SU-DHL-6 (cell line): ENCODE data around the gene CHST9.

Experiments
- H2AFZ ChIP-seq: fragments of 200-600 bp; sonication (generic); 2 replicates; pipeline ENCODE4 v1.6.1; 2014; ENCODE audit warnings: low read depth, mild to moderate bottlenecking, moderate library complexity, mixed read lengths, antibody characterized with exemption, low read length; ENCODE audit not compliant: severe bottlenecking
- H3F3A ChIP-seq: fragments of 200-600 bp; shearing (Covaris generic); 2 replicates; pipeline ENCODE4 v1.6.0; 2016; ENCODE audit warnings: antibody characterized with exemption, mild to moderate bottlenecking; ENCODE audit not compliant: insufficient read depth
- H3K27ac ChIP-seq: fragments of 200-600 bp; sonication (generic); 2 replicates; pipeline ENCODE4 v1.5.1; 2016; ENCODE audit warnings: low read depth, mild to moderate bottlenecking, low read length, moderate library complexity, mixed read lengths
- H3K27me3 ChIP-seq: fragments of 200-600 bp; sonication (generic), shearing (Covaris generic); 2 replicates; pipeline ENCODE4 v1.6.0; 2014; ENCODE audit warnings: mild to moderate bottlenecking, low read length
- H3K36me3 ChIP-seq: fragments of 200-600 bp; sonication (generic); 2 replicates; pipeline ENCODE4 v1.6.1; 2014; ENCODE audit warnings: mild to moderate bottlenecking, low read length, mixed read lengths
- H3K4me2 ChIP-seq: fragments of 300-600, 200-600 bp; shearing (Covaris generic), sonication (generic); 2 replicates; pipeline ENCODE4 v1.6.0; 2014; ENCODE audit warnings: low read length, low read depth, mild to moderate bottlenecking; ENCODE audit not compliant: poor library complexity, severe bottlenecking
- H3K4me3 ChIP-seq: fragments of 200-600 bp; sonication (generic); 2 replicates; pipeline ENCODE4 v1.5.1; 2014; ENCODE audit warnings: antibody characterized with exemption, low read length, mild to moderate bottlenecking, mixed read lengths; ENCODE audit not compliant: insufficient read depth, poor library complexity, severe bottlenecking
- H3K79me2 ChIP-seq: fragments of 200-600 bp; sonication (generic); 2 replicates; pipeline ENCODE4 v1.6.1; 2014; ENCODE audit warnings: mild to moderate bottlenecking, low read length, moderate library complexity; ENCODE audit not compliant: insufficient read depth
- H3K9ac ChIP-seq: fragments of 200-600 bp; sonication (generic); 2 replicates; pipeline ENCODE4 v1.7.0; 2014; ENCODE audit warnings: mild to moderate bottlenecking, low read length
- H3K9me2 ChIP-seq: fragments of 200-600 bp; sonication (generic); replicated peaks from 2 replicates; pipeline ENCODE4 v1.6.1; 2014; ENCODE audit warnings: low read length; ENCODE audit not compliant: insufficient read depth
- H3K9me3 ChIP-seq: fragments of 200-600 bp; sonication (generic); 2 replicates; pipeline ENCODE4 v1.6.1; 2014; ENCODE audit warnings: low read length, mixed read lengths; ENCODE audit not compliant: insufficient read depth
- H4K20me1 ChIP-seq: fragments of 200-600 bp; sonication (generic); 2 replicates; pipeline ENCODE4 v1.6.1; 2014; ENCODE audit warnings: low read depth, mild to moderate bottlenecking, antibody characterized with exemption, low read length, moderate library complexity, mixed read lengths
- CTCF ChIP-seq: fragments of 200-600 bp; sonication (generic); IDR thresholded peaks from one replicate; pipeline ENCODE4 v1.5.1; 2017; ENCODE audit warnings: antibody characterized with exemption, mild to moderate bottlenecking, low read length, moderate library complexity; ENCODE audit not compliant: insufficient read depth, poor library complexity, severe bottlenecking
- EZH2phosphoT487 ChIP-seq: fragments of 200-600 bp; sonication (generic), shearing (Covaris generic); conservative IDR thresholded peaks from 2 replicates; pipeline ENCODE4 v1.6.1; 2018; ENCODE audit warnings: mild to moderate bottlenecking, antibody characterized with exemption, low read length, moderate library complexity, mixed read lengths

CHST9 gene

GRCh38 chr18:27064673-27065072, 120.4 kb downstream of the CHST9 start:
- H3K4me2 ChIP-seq = no peak overlapping the region
- no peaks in the 10 kb centered on the region for H4K20me1 ChIP-seq
- H3K4me3 ChIP-seq = no peak overlapping the region
- H3K27ac ChIP-seq = no peak overlapping the region
- no peak overlapping the region for H2AFZ ChIP-seq
- H3K79me2 ChIP-seq = no peaks in the 10 kb centered on the region
- H3F3A ChIP-seq = no peaks in the 10 kb centered on the region
- H3K36me3 ChIP-seq = no peaks in the 10 kb centered on the region
- H3K9me3 ChIP-seq = no peaks in the 10 kb centered on the region
- no peak for TF ChIP-seq EZH2phosphoT487
- TF ChIP-seq CTCF = no peak
- H3K27me3 ChIP-seq = no peaks in the 10 kb centered on the region
- no peak overlapping the region for H3K9ac ChIP-seq
- H3K9me2 ChIP-seq = no peaks in the 10 kb centered on the region

GRCh38 chr18:27062802-27063201, 122.3 kb downstream of the CHST9 start:
- H3K4me3 ChIP-seq = no peak overlapping the region
- no peak overlapping the region for H3K4me2 ChIP-seq
- no peaks in the 10 kb centered on the region for H4K20me1 ChIP-seq
- peak overlapping the region; percentile 4 for H2AFZ ChIP-seq
- H3K9me2 ChIP-seq = no peaks in the 10 kb centered on the region
- H3K79me2 ChIP-seq = no peaks in the 10 kb centered on the region
- H3K9ac ChIP-seq = no peak overlapping the region
- no peaks in the 10 kb centered on the region for H3K9me3 ChIP-seq
- H3K27me3 ChIP-seq = no peaks in the 10 kb centered on the region
- H3K27ac ChIP-seq = no peak overlapping the region
- H3F3A ChIP-seq = no peaks in the 10 kb centered on the region
- TF ChIP-seq EZH2phosphoT487 (no peak), CTCF (no peak)
- no peaks in the 10 kb centered on the region for H3K36me3 ChIP-seq

GRCh38 chr18:27061488-27062095, 123.5 kb downstream of the CHST9 start:
- no peaks in the 10 kb centered on the region for H3K79me2 ChIP-seq
- no peak overlapping the region for H3K9ac ChIP-seq
- no peaks in the 10 kb centered on the region for H3F3A ChIP-seq
- no peak overlapping the region for H2AFZ ChIP-seq
- H4K20me1 ChIP-seq = no peaks in the 10 kb centered on the region
- no peaks in the 10 kb centered on the region for H3K27me3 ChIP-seq
- no peak overlapping the region for H3K27ac ChIP-seq
- no peak overlapping the region for H3K4me3 ChIP-seq
- no peaks in the 10 kb centered on the region for H3K9me2 ChIP-seq
- no peaks in the 10 kb centered on the region for H3K36me3 ChIP-seq
- TF ChIP-seq CTCF (no peak), EZH2phosphoT487 (no peak)
- no peaks in the 10 kb centered on the region for H3K9me3 ChIP-seq
- no peak overlapping the region for H3K4me2 ChIP-seq
